GM18519 (cell line): ENCODE results near the gene AADACL4.
"Not testable (repeated sequence)": the region's sequence is repeated elsewhere in the genome, so short reads cannot be mapped to it uniquely, and the experiment has no call there.

Experiments used
- ATAC-seq: cut with Tn5 transposase; IDR thresholded peaks from one replicate; pipeline ENCODE4 v1.9.1; 2021; ENCODE audit warnings: mild to moderate bottlenecking, moderate library complexity; ENCODE audit not compliant: unreplicated experiment, low FRiP score

AADACL4 gene

GRCh38 chr1:12656575-12656974 lies 12.7 kb downstream of the AADACL4 start:
- ATAC-seq = no peak

- ATAC-seq = no peak
These were observed 13.4 kb downstream of the AADACL4 start for GRCh38 chr1:12657060-12657884.

- not testable (repeated sequence) for ATAC-seq
These were observed 14.1 kb downstream of the AADACL4 start for GRCh38 chr1:12657885-12658512.

- ATAC-seq = no peak
These were observed 14.9 kb downstream of the AADACL4 start for GRCh38 chr1:12658531-12659453.

- ATAC-seq = no peak
These were observed 17.8 kb downstream of the AADACL4 start for GRCh38 chr1:12661606-12662219.

- no peak for ATAC-seq
These were observed 18.7 kb downstream of the AADACL4 start for GRCh38 chr1:12662556-12662955.

GRCh38 chr1:12665511-12665910 lies 21.6 kb downstream of the AADACL4 start:
- ATAC-seq = no peak

- ATAC-seq = no peak
These were observed 22.4 kb downstream of the AADACL4 start for GRCh38 chr1:12666141-12666735.

- ATAC-seq = no peak
These were observed 25.7 kb downstream of the AADACL4 start for GRCh38 chr1:12669529-12670068.

GRCh38 chr1:12674358-12674757 lies 30.5 kb downstream of the AADACL4 start:
- ATAC-seq = no peak

- not testable (repeated sequence) for ATAC-seq
These were observed 32.2 kb downstream of the AADACL4 start for GRCh38 chr1:12676122-12676521.

- ATAC-seq = no peak
These were observed 33.7 kb downstream of the AADACL4 start for GRCh38 chr1:12677565-12677964.

GRCh38 chr1:12678350-12678749 lies 34.5 kb downstream of the AADACL4 start:
- no peak for ATAC-seq

GRCh38 chr1:12678820-12679219 lies 34.9 kb downstream of the AADACL4 start:
- no peak for ATAC-seq

- ATAC-seq = no peak
These were observed 46.3 kb downstream of the AADACL4 start for GRCh38 chr1:12690156-12690555.

- no peak for ATAC-seq
These were observed 49.3 kb downstream of the AADACL4 start for GRCh38 chr1:12692967-12693782.

- ATAC-seq = no peak
These were observed 52.8 kb downstream of the AADACL4 start for GRCh38 chr1:12696658-12697057.

- no peak for ATAC-seq
These were observed 53.5 kb downstream of the AADACL4 start for GRCh38 chr1:12697397-12697796.

- no peak for ATAC-seq
These were observed 60.1 kb downstream of the AADACL4 start for GRCh38 chr1:12703821-12704451.
